SK-N-SH (cell line): ENCODE data around the gene SHROOM1. TPM values are rescaled to one million over a fixed set of nuclear protein-coding genes. Genes with fewer than 3 reads are reported as not detected.
A peak's percentile ranks its signal among the peaks of the same experiment; 100 is the strongest.

Source experiments
- CHD2 ChIP-seq: fragments of 150-350 bp; IDR thresholded peaks from 2 replicates; pipeline ENCODE4 v1.6.1; 2018; ENCODE audit warnings: low read length; ENCODE audit not compliant: partially characterized antibody
- ELF1 ChIP-seq: IDR thresholded peaks from 2 replicates; pipeline ENCODE4 v1.4.0; 2012
- EP300 ChIP-seq, 2 experiments: IDR thresholded peaks; 2 replicates each; pipeline versions ENCODE4 v1.4.0 to v1.6.1; 2012; ENCODE audit warnings: borderline replicate concordance in 1 of 2, low read depth in 1 of 2, low read length in 1 of 2
- EZH2phosphoT487 ChIP-seq: fragments of 200-600 bp; sonication (generic); IDR thresholded peaks from 2 replicates; pipeline ENCODE4 v1.6.1; 2017; ENCODE audit warnings: low read depth, mixed run types, mild to moderate bottlenecking, antibody characterized with exemption, moderate library complexity, borderline replicate concordance
- MAX ChIP-seq: IDR thresholded peaks from 2 replicates; pipeline ENCODE4 v1.4.0; 2012; ENCODE audit warnings: low read depth
- MXI1 ChIP-seq: IDR thresholded peaks from 2 replicates; pipeline ENCODE4 v1.6.1; 2012; ENCODE audit warnings: mild to moderate bottlenecking, low read depth, low read length, improper control_type of control experiment
- PBX3 ChIP-seq: IDR thresholded peaks from 2 replicates; pipeline ENCODE4; 2012
- POLR2AphosphoS5 ChIP-seq: IDR thresholded peaks from 2 replicates; pipeline ENCODE4 v1.6.1; 2012; ENCODE audit warnings: low read depth, low read length
- RAD21 ChIP-seq: IDR thresholded peaks from 2 replicates; pipeline ENCODE4 v1.6.1; 2012; ENCODE audit warnings: mild to moderate bottlenecking, low read length
- RCOR1 ChIP-seq: fragments of 150-350 bp; IDR thresholded peaks from 2 replicates; pipeline ENCODE4 v1.6.1; 2017; ENCODE audit warnings: antibody characterized with exemption, low read length
- REST ChIP-seq: IDR thresholded peaks from 2 replicates; pipeline ENCODE4 v1.6.1; 2012; ENCODE audit warnings: mild to moderate bottlenecking, low read depth, low read length, moderate library complexity
- RXRA ChIP-seq: IDR thresholded peaks from 2 replicates; pipeline ENCODE4 v1.4.0; 2012; ENCODE audit warnings: low read depth, mild to moderate bottlenecking, borderline replicate concordance
- SIN3A ChIP-seq: IDR thresholded peaks from 2 replicates; pipeline ENCODE4 v1.6.1; 2012; ENCODE audit warnings: low read depth, mild to moderate bottlenecking, low read length, moderate library complexity, borderline replicate concordance
- SMC3 ChIP-seq: IDR thresholded peaks from 2 replicates; pipeline ENCODE4 v1.6.1; 2012; ENCODE audit warnings: low read depth, low read length, improper control_type of control experiment
- polyA plus RNA-seq, 3 experiments: library from polyadenylated mRNA; depleted of rRNA; stranded (reverse); fragments of >200 nt; gene quantifications; 2 replicates each; pipeline ENCODE4 v1.2.3, GENCODE V29; 2012
- TF ChIP-seq, protein P1 (sequence below): IDR thresholded peaks from 2 replicates; pipeline ENCODE4 v1.4.0; 2012; ENCODE audit warnings: low read depth, borderline replicate concordance

The SHROOM1 gene
- polyA plus RNA-seq, 1 of the 3 experiments (the other 2 are of a cell fraction), result 3.8 TPM

GRCh38 chr5:132866342-132867045 is 36.0 kb upstream of the SHROOM1 start, which contains the start of the genes GDF9 and UQCRQ (continued):
- TF ChIP-seq POLR2AphosphoS5 (peak; percentile 97), SMC3 (peak; percentile 45), MAX (peak; percentile 83), RXRA (no peak; the same call in 1 of the 2 replicates), EP300 (IDR thresholded peaks at IDR 0.05; ENCODE audit: borderline replicate concordance in 1 of 2, low read depth in 1 of 2, low read length in 1 of 2) (peak in 1 of 2 experiments; percentile 32; a peak in 1 of 4 replicates), MXI1 (peak; percentile 88), CHD2 (peak; percentile 49), ELF1 (no peak; the same call in 1 of the 2 replicates), REST (no peak; the same call in 1 of the 2 replicates), EZH2phosphoT487 (no peak), RCOR1 (no peak), SIN3A (peak; percentile 79; the same call in 1 of the 2 replicates), RAD21 (peak; percentile 62), PBX3 (peak; percentile 18; the same call in 1 of the 2 replicates)
- TF ChIP-seq, protein P1, sequence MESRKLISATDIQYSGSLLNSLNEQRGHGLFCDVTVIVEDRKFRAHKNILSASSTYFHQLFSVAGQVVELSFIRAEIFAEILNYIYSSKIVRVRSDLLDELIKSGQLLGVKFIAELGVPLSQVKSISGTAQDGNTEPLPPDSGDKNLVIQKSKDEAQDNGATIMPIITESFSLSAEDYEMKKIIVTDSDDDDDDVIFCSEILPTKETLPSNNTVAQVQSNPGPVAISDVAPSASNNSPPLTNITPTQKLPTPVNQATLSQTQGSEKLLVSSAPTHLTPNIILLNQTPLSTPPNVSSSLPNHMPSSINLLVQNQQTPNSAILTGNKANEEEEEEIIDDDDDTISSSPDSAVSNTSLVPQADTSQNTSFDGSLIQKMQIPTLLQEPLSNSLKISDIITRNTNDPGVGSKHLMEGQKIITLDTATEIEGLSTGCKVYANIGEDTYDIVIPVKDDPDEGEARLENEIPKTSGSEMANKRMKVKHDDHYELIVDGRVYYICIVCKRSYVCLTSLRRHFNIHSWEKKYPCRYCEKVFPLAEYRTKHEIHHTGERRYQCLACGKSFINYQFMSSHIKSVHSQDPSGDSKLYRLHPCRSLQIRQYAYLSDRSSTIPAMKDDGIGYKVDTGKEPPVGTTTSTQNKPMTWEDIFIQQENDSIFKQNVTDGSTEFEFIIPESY, result no peak
